ENCODE measurements around the gene SMC1A. TPM values are rescaled to one million over a fixed set of nuclear protein-coding genes. Genes with fewer than 3 reads are reported as not detected.
"Not testable (repeated sequence)": the region's sequence is repeated elsewhere in the genome, so short reads cannot be mapped to it uniquely, and the experiment has no call there.

The SMC1A gene
- total RNA-seq, 1 experiment from 2014 or later, result 88.3 TPM

GRCh38 chrX:53421772-53422085 is 725 bp downstream of the SMC1A start:
- ChIA-PET CTCF (interaction anchor here (0.8 to 1.8 kb wide), 3 partner anchors 8 to 109 kb away, joined by 3 to 5 read pairs (median 4); no protein-coding TSS in a partner anchor), POLR2A (interaction anchor here (1.0 to 1.9 kb wide), 6 partner anchors 9 to 262 kb away, joined by 3 to 11 read pairs (median 4); no protein-coding TSS in a partner anchor), RAD21 (ENCODE audit: low non-redundant PET in 1 of 2, low total read pairs in 2 of 2, uncharacterized antibody in 2 of 2, unreplicated experiment in 2 of 2) (no interaction called here)
- Histone ChIP-seq H4K20me1 (ENCODE audit: insufficient read depth) (no peaks in the 10 kb centered on the region), H3K36me3 (ENCODE audit: control insufficient read depth in 1 of 2, insufficient read depth in 2 of 2, low read length in 2 of 2) (no peaks in the 10 kb centered on the region), H3K4me2 (ENCODE audit: low read length) (peak overlapping the region; percentile 87), H3K27me3 (ENCODE audit: insufficient read depth, low read length) (no peaks in the 10 kb centered on the region), H3K27ac (ENCODE audit: low read depth, low read length) (peak overlapping the region; percentile 92), H3K9me2 (ENCODE audit: insufficient read depth) (no peaks in the 10 kb centered on the region), H3K79me2 (ENCODE audit: insufficient read depth, low read length) (peaks cover 52% of the 10 kb centered on the region), H3K9me3 (ENCODE audit: control insufficient read depth in 1 of 2, insufficient read depth in 1 of 2, low read depth in 1 of 2, low read length in 2 of 2) (no peaks in the 10 kb centered on the region), H3K9ac (ENCODE audit: low read length) (peak overlapping the region; percentile 89), H2AFZ (ENCODE audit: low read depth, low read length, poor library complexity, severe bottlenecking) (no peak overlapping the region), H3K4me1 (ENCODE audit: control insufficient read depth in 1 of 2, insufficient read depth in 2 of 2, low read length in 2 of 2) (peaks cover 8 to 17% of the 10 kb centered on the region in 2 experiments), H3K4me3 (replicated peaks in 1 of 2; ENCODE audit: low read depth in 1 of 2, low read length in 2 of 2) (peak overlapping the region; percentile 73 to 85)
- TF ChIP-seq SP1 (IDR thresholded peaks at IDR 0.05; ENCODE audit: low read depth), result no peak
- no peak for TF ChIP-seq RAD21 (IDR thresholded peaks at IDR 0.05; ENCODE audit: low read depth)
- BruUV-seq (replicated peaks), result no TSS peak
- intact Hi-C loops (cut with micrococcal nuclease), result no loop called here
- no peak for DNase-seq (ENCODE audit: low read depth, low spot score)
- peak; percentile 21 for ATAC-seq

- BruUV-seq (replicated peaks), result no TSS peak
- no peaks in the 10 kb centered on the region for H3K9me2 ChIP-seq (ENCODE audit: insufficient read depth)
- intact Hi-C loops (cut with micrococcal nuclease), result no loop called here
- ChIA-PET RAD21 (ENCODE audit: low non-redundant PET in 1 of 2, low total read pairs in 2 of 2, uncharacterized antibody in 2 of 2, unreplicated experiment in 2 of 2) (no interaction called here), CTCF (no interaction called here), POLR2A (interaction anchor here (0.6 to 1.0 kb wide), 2 partner anchors 9 to 1647 kb away, joined by 3 read pairs; no protein-coding TSS in a partner anchor)
- H3K27me3 ChIP-seq (ENCODE audit: insufficient read depth, low read length), result no peaks in the 10 kb centered on the region
- peak overlapping the region; percentile 89 for H3K9ac ChIP-seq (ENCODE audit: low read length)
- TF ChIP-seq EGR1 (IDR thresholded peaks at IDR 0.05; ENCODE audit: low read depth) (no peak), EZH2 (IDR thresholded peaks at IDR 0.05) (no peak), CBX3 (IDR thresholded peaks at IDR 0.05; ENCODE audit: low read depth) (no peak), FOSL1 (IDR thresholded peaks at IDR 0.05; ENCODE audit: low read depth) (no peak), ZFX (IDR thresholded peaks at IDR 0.05) (no peak)
- H3K79me2 ChIP-seq (ENCODE audit: insufficient read depth, low read length), result peaks cover 58% of the 10 kb centered on the region
- H4K20me1 ChIP-seq (ENCODE audit: insufficient read depth), result no peaks in the 10 kb centered on the region
- H3K4me3 ChIP-seq (replicated peaks in 1 of 2; ENCODE audit: low read depth in 1 of 2, low read length in 2 of 2), result peak overlapping the region; percentile 73 to 85
- no peaks in the 10 kb centered on the region for H3K9me3 ChIP-seq (ENCODE audit: control insufficient read depth in 1 of 2, insufficient read depth in 1 of 2, low read depth in 1 of 2, low read length in 2 of 2)
- no peak overlapping the region; the same call in 1 of the 2 replicates for H3K27ac ChIP-seq (ENCODE audit: low read depth, low read length)
- no peak overlapping the region for H2AFZ ChIP-seq (ENCODE audit: low read depth, low read length, poor library complexity, severe bottlenecking)
- ATAC-seq (no peak), DNase-seq (ENCODE audit: low read depth, low spot score) (no peak)
- peak overlapping the region; percentile 87 for H3K4me2 ChIP-seq (ENCODE audit: low read length)
- H3K4me1 ChIP-seq (ENCODE audit: control insufficient read depth in 1 of 2, insufficient read depth in 2 of 2, low read length in 2 of 2), result peaks cover 8 to 17% of the 10 kb centered on the region in 2 experiments
- no peaks in the 10 kb centered on the region for H3K36me3 ChIP-seq (ENCODE audit: control insufficient read depth in 1 of 2, insufficient read depth in 2 of 2, low read length in 2 of 2)
Observed at GRCh38 chrX:53421125-53421524, 1.3 kb downstream of the SMC1A start.

GRCh38 chrX:53420351-53420750 is 2.1 kb downstream of the SMC1A start:
- H3K9me3 ChIP-seq (ENCODE audit: control insufficient read depth in 1 of 2, insufficient read depth in 1 of 2, low read depth in 1 of 2, low read length in 2 of 2); H2AFZ ChIP-seq (ENCODE audit: low read depth, low read length, poor library complexity, severe bottlenecking); H3K9me2 ChIP-seq (ENCODE audit: insufficient read depth); H3K27me3 ChIP-seq (ENCODE audit: insufficient read depth, low read length); ATAC-seq; intact Hi-C loops (cut with micrococcal nuclease); DNase-seq (ENCODE audit: low read depth, low spot score); RAD21 ChIA-PET (ENCODE audit: low non-redundant PET in 1 of 2, low total read pairs in 2 of 2, uncharacterized antibody in 2 of 2, unreplicated experiment in 2 of 2); H3K36me3 ChIP-seq (ENCODE audit: control insufficient read depth in 1 of 2, insufficient read depth in 2 of 2, low read length in 2 of 2); CTCF ChIA-PET; H3K4me3 ChIP-seq (replicated peaks in 1 of 2; ENCODE audit: low read depth in 1 of 2, low read length in 2 of 2); H3K9ac ChIP-seq (ENCODE audit: low read length); BruUV-seq (replicated peaks); H4K20me1 ChIP-seq (ENCODE audit: insufficient read depth); H3K27ac ChIP-seq (ENCODE audit: low read depth, low read length): not testable (repeated sequence)
- Histone ChIP-seq H3K4me1 (ENCODE audit: control insufficient read depth in 1 of 2, insufficient read depth in 2 of 2, low read length in 2 of 2) (peaks cover 8 to 17% of the 10 kb centered on the region in 2 experiments), H3K4me2 (ENCODE audit: low read length) (peak overlapping the region; percentile 87; the same call in 1 of the 2 replicates), H3K79me2 (ENCODE audit: insufficient read depth, low read length) (peaks cover 62% of the 10 kb centered on the region)
- POLR2A ChIA-PET, result interaction anchor here (0.6 kb wide), 1 partner anchor 1646 kb away, joined by 3 read pairs; no protein-coding TSS in a partner anchor
